ENCODE data around the gene HSD17B1. TPM values are rescaled to one million over a fixed set of nuclear protein-coding genes. Genes with fewer than 3 reads are reported as not detected.

Gene HSD17B1
- polyA plus RNA-seq, 3 donors = 0.19 to 0.72 (median 0.27) TPM

GRCh38 chr17:42566215-42566882 lies 13.6 kb downstream of the HSD17B1 start:
- Histone ChIP-seq H3K27me3 (ENCODE audit: control insufficient read depth in 2 of 2, insufficient read depth in 2 of 2, low read length in 2 of 2) (no peaks in the 10 kb centered on the region), H2AFZ (ENCODE audit: insufficient read depth, low read depth, low read length, poor library complexity, severe bottlenecking) (peak overlapping the region; percentile 84), H3K36me3 (replicated peaks in 1 of 2; ENCODE audit: control insufficient read depth in 1 of 2, insufficient read depth in 2 of 2, low read length in 2 of 2) (peaks cover 49 to 58% of the 10 kb centered on the region in 2 donors), H3K9ac (ENCODE audit: insufficient read depth, low read length, poor library complexity, severe bottlenecking) (peak overlapping the region; percentile 92), H4K20me1 (ENCODE audit: insufficient read depth, low read length) (peaks cover 60% of the 10 kb centered on the region), H3K4me1 (ENCODE audit: control insufficient read depth in 1 of 2, insufficient read depth in 2 of 2, low read length in 2 of 2) (peaks cover 44 to 58% of the 10 kb centered on the region in 2 donors), H3K9me3 (replicated peaks in 1 of 2; ENCODE audit: control insufficient read depth in 1 of 2, insufficient read depth in 1 of 2, low read length in 2 of 2) (no peaks in the 10 kb centered on the region), H3K27ac (ENCODE audit: low read depth in 1 of 2, low read length in 2 of 2) (peak overlapping the region; percentile 84 to 94), H3K4me3 (replicated peaks in 1 of 3; ENCODE audit: low read depth in 2 of 3, low read length in 3 of 3) (peak overlapping the region; percentile 94 to 97 (median 97)), H3K4me2 (replicated peaks; ENCODE audit: extremely low read depth, low read length, poor library complexity, severe bottlenecking) (peak overlapping the region; percentile 78), H3K79me2 (ENCODE audit: insufficient read depth, low read length) (peaks cover 71% of the 10 kb centered on the region)
- no peak for TF ChIP-seq CTCF (IDR thresholded peaks at IDR 0.05)
- peaks cover 39% of the 10 kb centered on the region for H3K4me1 Mint-ChIP-seq
- intact Hi-C loops (cut with micrococcal nuclease) = loop anchor here (5.0 kb wide), 2 partner anchors 41 to 431 kb away; partner anchors contain the start of genes RETREG3 (in 1 of the 2), RPL27 (in 1 of the 2) and TUBG1 (in 1 of the 2)
- no peak for DNase-seq
- 51% methylated on average over 18 of the region's 28 CpGs for WGBS (ENCODE audit: insufficient coverage)
- peak overlapping the region; percentile 85 to 97 (median 95) for H3K27ac Mint-ChIP-seq
- H3K36me3 Mint-ChIP-seq = peaks cover 51 to 60% of the 10 kb centered on the region in 2 donors
- H3K27me3 Mint-ChIP-seq (ENCODE audit: low read depth in 3 of 3) = peaks cover 0 to 2% (median 1%) of the 10 kb centered on the region in 3 donors
- H3K9me3 Mint-ChIP-seq = peaks cover 0 to 3% (median 0%) of the 10 kb centered on the region in 7 donors
- peak overlapping the region; percentile 93 to 96 for H3K4me3 Mint-ChIP-seq

- Histone ChIP-seq H3K4me1 (ENCODE audit: control insufficient read depth in 1 of 2, insufficient read depth in 2 of 2, low read length in 2 of 2) (peaks cover 39 to 51% of the 10 kb centered on the region in 2 donors), H3K79me2 (ENCODE audit: insufficient read depth, low read length) (peaks cover 74% of the 10 kb centered on the region), H4K20me1 (ENCODE audit: insufficient read depth, low read length) (peaks cover 66% of the 10 kb centered on the region), H2AFZ (ENCODE audit: insufficient read depth, low read depth, low read length, poor library complexity, severe bottlenecking) (peak within 1 kb of the TSS; percentile 84), H3K36me3 (replicated peaks in 1 of 2; ENCODE audit: control insufficient read depth in 1 of 2, insufficient read depth in 2 of 2, low read length in 2 of 2) (peaks cover 56 to 65% of the 10 kb centered on the region in 2 donors), H3K9me3 (replicated peaks in 1 of 2; ENCODE audit: control insufficient read depth in 1 of 2, insufficient read depth in 1 of 2, low read length in 2 of 2) (no peaks in the 10 kb centered on the region), H3K4me2 (replicated peaks; ENCODE audit: extremely low read depth, low read length, poor library complexity, severe bottlenecking) (peak within 1 kb of the TSS; percentile 78), H3K27me3 (ENCODE audit: control insufficient read depth in 2 of 2, insufficient read depth in 2 of 2, low read length in 2 of 2) (no peaks in the 10 kb centered on the region), H3K9ac (ENCODE audit: insufficient read depth, low read length, poor library complexity, severe bottlenecking) (peak within 1 kb of the TSS; percentile 92), H3K4me3 (replicated peaks in 1 of 3; ENCODE audit: low read depth in 2 of 3, low read length in 3 of 3) (peak within 1 kb of the TSS; percentile 94 to 97 (median 97)), H3K27ac (ENCODE audit: low read depth in 1 of 2, low read length in 2 of 2) (peak within 1 kb of the TSS; percentile 84 to 94)
- intact Hi-C loops (cut with micrococcal nuclease) = loop anchor here (1.0 to 5.0 kb wide), 3 partner anchors 10 to 430 kb away; partner anchors contain the start of genes PSMC3IP (in 1 of the 2), RETREG3 (in 1 of the 2), RPL27 (in 1 of the 2) and TUBG1 (in 1 of the 2)
- WGBS (ENCODE audit: insufficient coverage) = under 1% methylated on average over 58 of the region's 72 CpGs
- Mint-ChIP-seq H3K36me3 (peaks cover 58 to 67% of the 10 kb centered on the region in 2 donors), H3K27me3 (ENCODE audit: low read depth in 3 of 3) (peaks cover 0 to 1% (median 0%) of the 10 kb centered on the region in 3 donors), H3K4me3 (peak within 1 kb of the TSS; percentile 93 to 96), H3K9me3 (no peaks in the 10 kb centered on the region), H3K27ac (peak within 1 kb of the TSS; percentile 85 to 97 (median 95)), H3K4me1 (peaks cover 36% of the 10 kb centered on the region)
- TF ChIP-seq CTCF (IDR thresholded peaks at IDR 0.05) = no peak
- DNase-seq = peak; percentile 88 to 94 (median 90)
Measured at GRCh38 chr17:42566883-42567573, 14.3 kb downstream of the HSD17B1 start, which contains the start of gene MLX. TSS of gene MLX (plus strand) at chr17:42567100. CDS start at chr17:42567125, 25 bp downstream.

Data from CD14-positive monocyte (primary cell).